ENCODE measurements around the gene MAST3. TPM values are rescaled to one million over a fixed set of nuclear protein-coding genes. Genes with fewer than 3 reads are reported as not detected.

Gene MAST3
- total RNA-seq, 1 experiment from 2014 or later, result 10.4 TPM

- Histone ChIP-seq H3K18ac (ENCODE audit: insufficient read length, low read depth, low read length) (no peak overlapping the region), H2AFZ (ENCODE audit: low read length) (no peak overlapping the region), H3K14ac (ENCODE audit: insufficient read depth, low read length) (no peak overlapping the region), H2BK20ac (ENCODE audit: low read depth, low read length, poor library complexity, severe bottlenecking) (no peak overlapping the region), H3K56ac (ENCODE audit: insufficient read length, low read depth, low read length) (no peak overlapping the region), H3K79me1 (ENCODE audit: insufficient read depth, low read depth, low read length, poor library complexity, severe bottlenecking) (no peaks in the 10 kb centered on the region), H3K23ac (ENCODE audit: insufficient read length, low read depth, low read length) (no peak overlapping the region), H2AK5ac (ENCODE audit: insufficient read length, low read length) (no peak overlapping the region), H3K9ac (ENCODE audit: extremely low read depth, insufficient read length, low read length) (no peak overlapping the region), H3T11ph (ENCODE audit: low read length) (no peak overlapping the region), H2BK15ac (ENCODE audit: low read depth, low read length) (no peak overlapping the region), H4K20me1 (ENCODE audit: control insufficient read depth, insufficient read depth, insufficient read length) (no peaks in the 10 kb centered on the region), H3K4me2 (ENCODE audit: insufficient read depth, insufficient read length, low read length) (no peak overlapping the region), H3K23me2 (ENCODE audit: insufficient read length, low read depth, low read length, poor library complexity, severe bottlenecking) (no peaks in the 10 kb centered on the region), H2BK12ac (ENCODE audit: insufficient read length, low read depth, low read length) (no peak overlapping the region), H4K5ac (ENCODE audit: insufficient read length, low read depth, low read length) (no peak overlapping the region), H2BK5ac (ENCODE audit: insufficient read length, low read length) (no peak overlapping the region), H3K9me3 (ENCODE audit: control insufficient read depth, low read depth, low read length) (no peaks in the 10 kb centered on the region), H3K4me1 (ENCODE audit: insufficient read depth, low read length) (no peaks in the 10 kb centered on the region), H3K79me2 (ENCODE audit: insufficient read depth, low read length) (no peaks in the 10 kb centered on the region), H2BK120ac (ENCODE audit: low read depth, low read length, poor library complexity, severe bottlenecking) (no peak overlapping the region), H3K27ac (ENCODE audit: insufficient read length, low read depth, low read length) (no peak overlapping the region), H3K4ac (ENCODE audit: low read depth, low read length) (no peak overlapping the region), H4K8ac (replicated peaks; ENCODE audit: insufficient read length, low read depth, low read length) (no peak overlapping the region), H4K91ac (ENCODE audit: insufficient read length, low read depth, low read length) (no peak overlapping the region), H3K27me3 (ENCODE audit: insufficient read depth, low read length) (no peaks in the 10 kb centered on the region)
- Mint-ChIP-seq H3K4me1 (peaks cover 0 to 3% of the 10 kb centered on the region in 2 experiments; a peak in 1 of 4 replicates), H3K27ac (no peak overlapping the region; a peak in 1 of 7 replicates), H3K27me3 (ENCODE audit: low read depth) (no peaks in the 10 kb centered on the region), H3K9me3 (peaks cover 0 to 4% of the 10 kb centered on the region in 2 experiments; a peak in 1 of 5 replicates), H3K36me3 (ENCODE audit: insufficient read depth in 1 of 3, low read depth in 3 of 3) (peaks cover 27 to 60% (median 55%) of the 10 kb centered on the region in 3 experiments), H3K4me3 (no peak overlapping the region)
- TF ChIP-seq CTCF (conservative IDR thresholded peaks at IDR 0.05), result no peak
- no peak for DNase-seq
- no CpG with 5 or more reads among the region's 3 CpGs for WGBS (ENCODE audit: extremely low coverage, insufficient read length, low lambda C conversion rate)
These were observed 46.3 kb downstream of the MAST3 start for GRCh38 chr19:18143902-18144301.

All from H9 (cell line).